ENCODE results near the gene CACNA2D2.

DNA sequence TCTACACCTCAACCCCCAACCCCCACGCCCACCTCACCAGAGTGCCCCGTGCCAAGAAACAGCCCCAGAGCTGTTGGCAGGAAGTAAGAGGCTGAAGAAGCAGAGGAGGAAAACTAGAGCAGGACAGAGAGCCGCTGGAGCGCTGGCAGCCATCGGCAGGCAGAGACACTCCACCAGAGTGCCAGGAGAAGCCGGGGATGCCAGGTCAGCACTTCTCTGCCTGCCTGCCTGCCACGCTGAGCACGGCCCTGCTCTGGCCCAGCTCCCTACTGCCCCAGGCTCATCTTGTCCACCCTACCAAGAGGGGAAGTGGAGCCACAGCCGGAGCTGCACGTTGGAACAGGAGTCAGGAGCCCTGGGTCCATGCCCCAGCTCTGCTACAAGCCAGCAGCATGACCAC, 29.7 kb downstream of the CACNA2D2 start:
- TF ChIP-seq, protein P1, sequence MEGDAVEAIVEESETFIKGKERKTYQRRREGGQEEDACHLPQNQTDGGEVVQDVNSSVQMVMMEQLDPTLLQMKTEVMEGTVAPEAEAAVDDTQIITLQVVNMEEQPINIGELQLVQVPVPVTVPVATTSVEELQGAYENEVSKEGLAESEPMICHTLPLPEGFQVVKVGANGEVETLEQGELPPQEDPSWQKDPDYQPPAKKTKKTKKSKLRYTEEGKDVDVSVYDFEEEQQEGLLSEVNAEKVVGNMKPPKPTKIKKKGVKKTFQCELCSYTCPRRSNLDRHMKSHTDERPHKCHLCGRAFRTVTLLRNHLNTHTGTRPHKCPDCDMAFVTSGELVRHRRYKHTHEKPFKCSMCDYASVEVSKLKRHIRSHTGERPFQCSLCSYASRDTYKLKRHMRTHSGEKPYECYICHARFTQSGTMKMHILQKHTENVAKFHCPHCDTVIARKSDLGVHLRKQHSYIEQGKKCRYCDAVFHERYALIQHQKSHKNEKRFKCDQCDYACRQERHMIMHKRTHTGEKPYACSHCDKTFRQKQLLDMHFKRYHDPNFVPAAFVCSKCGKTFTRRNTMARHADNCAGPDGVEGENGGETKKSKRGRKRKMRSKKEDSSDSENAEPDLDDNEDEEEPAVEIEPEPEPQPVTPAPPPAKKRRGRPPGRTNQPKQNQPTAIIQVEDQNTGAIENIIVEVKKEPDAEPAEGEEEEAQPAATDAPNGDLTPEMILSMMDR (conservative IDR thresholded peaks at IDR 0.05 in 1 of 2, IDR thresholded peaks at IDR 0.05 in 1 of 2; ENCODE audit: low read depth in 1 of 2, low read length in 2 of 2) = no peak
- no peak for TF ChIP-seq EZH2 (IDR thresholded peaks at IDR 0.05; ENCODE audit: low read length, missing control alignments)

Data from fibroblast of lung (primary cell).